PC-3 (cell line): ENCODE data around the gene C3orf22. TPM values are rescaled to one million over a fixed set of nuclear protein-coding genes. Genes with fewer than 3 reads are reported as not detected.

Experiments
- ATAC-seq: fragments of 200-7000 bp; cut with Tn5 transposase; 2 replicates; pipeline ENCODE4 v1.9.1; 2020; ENCODE audit warnings: mild to moderate bottlenecking, moderate library complexity
- BruUV-seq: library from RNA; stranded (reverse); fragments of 400-500 nt; replicated peaks from 2 replicates; lab custom pipeline; 2021; lab: Mats Ljungman, UMichigan
- CTCF ChIA-PET: fragments of 300-600 bp; sonication (Branson Sonifier 250); formaldehyde crosslinking; loops from one replicate; lab custom pipeline; 2022; ENCODE audit warnings: antibody characterized with exemption; lab: Charles Lee
- POLR2A ChIA-PET: fragments of 300-600 bp; sonication (Branson Sonifier 250); formaldehyde crosslinking; loops from one replicate; lab custom pipeline; 2022; ENCODE audit warnings: antibody characterized with exemption; ENCODE audit not compliant: unreplicated experiment; lab: Charles Lee
- DNase-seq: peaks from one replicate; pipeline ENCODE4 v3.0.0-alpha.2; 2015
- H2AFZ ChIP-seq: fragments of 300-600 bp; sonication (generic); 2 replicates; pipeline ENCODE4 v1.6.0; 2016; ENCODE audit warnings: antibody characterized with exemption, low read length
- H3F3A ChIP-seq: fragments of 300-600 bp; sonication (generic); one replicate; pipeline ENCODE4 v1.6.0; 2017; ENCODE audit warnings: antibody characterized with exemption, low read length, control low read depth, mild to moderate bottlenecking; ENCODE audit not compliant: unreplicated experiment
- H3K27ac ChIP-seq: fragments of 300-600 bp; sonication (generic); 2 replicates; pipeline ENCODE4 v1.5.1; 2016; ENCODE audit warnings: mild to moderate bottlenecking, low read length
- H3K27me3 ChIP-seq: fragments of 300-600 bp; sonication (generic); 2 replicates; pipeline ENCODE4 v1.6.1; 2016; ENCODE audit warnings: low read length, mixed read lengths
- H3K36me3 ChIP-seq: fragments of 300-600 bp; sonication (generic); 2 replicates; pipeline ENCODE4 v1.6.1; 2016; ENCODE audit warnings: low read depth, mixed run types, low read length, mixed read lengths
- H3K4me1 ChIP-seq: fragments of 300-600 bp; sonication (generic); 2 replicates; pipeline ENCODE4 v1.5.1; 2016; ENCODE audit warnings: low read length; ENCODE audit not compliant: insufficient read depth
- H3K4me2 ChIP-seq: fragments of 300-600 bp; sonication (generic); 2 replicates; pipeline ENCODE4 v1.6.0; 2016; ENCODE audit warnings: low read length
- H3K4me3 ChIP-seq: fragments of 300-600 bp; sonication (generic); 2 replicates; pipeline ENCODE4 v1.5.1; 2016; ENCODE audit warnings: mild to moderate bottlenecking, low read length, mixed read lengths
- H3K79me2 ChIP-seq: fragments of 300-600 bp; sonication (generic); 2 replicates; pipeline ENCODE4 v1.6.1; 2017; ENCODE audit warnings: low read length, mixed read lengths
- H3K9ac ChIP-seq: fragments of 300-600 bp; sonication (generic); 2 replicates; pipeline ENCODE4 v1.6.0; 2016; ENCODE audit warnings: mild to moderate bottlenecking, low read length
- H3K9me2 ChIP-seq: fragments of 300-600 bp; sonication (generic); replicated peaks from 2 replicates; pipeline ENCODE4 v1.6.1; 2016; ENCODE audit warnings: mixed run types, low read length, mixed read lengths
- H3K9me3 ChIP-seq: fragments of 300-600 bp; sonication (generic); 2 replicates; pipeline ENCODE4 v1.6.1; 2016; ENCODE audit warnings: low read length, mixed read lengths
- H4K20me1 ChIP-seq: fragments of 300-600 bp; sonication (generic); 2 replicates; pipeline ENCODE4 v1.6.1; 2016; ENCODE audit warnings: low read length, mixed read lengths
- EZH2 ChIP-seq: fragments of 300-600 bp; sonication (generic); IDR thresholded peaks from one replicate; pipeline ENCODE4 v1.6.1; 2017; ENCODE audit warnings: antibody characterized with exemption, mild to moderate bottlenecking, low read length; ENCODE audit not compliant: unreplicated experiment
- EZH2phosphoT487 ChIP-seq: fragments of 300-600 bp; sonication (generic); IDR thresholded peaks from 2 replicates; pipeline ENCODE4 v1.6.1; 2018; ENCODE audit warnings: mild to moderate bottlenecking, antibody characterized with exemption, low read length, borderline replicate concordance
- intact Hi-C: fragments of 100-400 bp; cut with micrococcal nuclease; formaldehyde crosslinking; loops from 2 replicates; pipeline ENCODE4 v1.9.0; 2023
- total RNA-seq: library from RNA; depleted of rRNA; stranded (reverse); fragments of >200 nt; gene quantifications from 2 replicates; pipeline ENCODE4 v1.2.3, GENCODE V29; 2014
- TF ChIP-seq, protein P1 (sequence below): fragments of 300-600 bp; sonication (generic); conservative IDR thresholded peaks from 2 replicates; pipeline ENCODE4 v1.5.1; 2017; ENCODE audit warnings: antibody characterized with exemption, low read depth, mild to moderate bottlenecking, low read length

Gene C3orf22
- total RNA-seq, 1 experiment from 2014 or later, result not detected

DNA sequence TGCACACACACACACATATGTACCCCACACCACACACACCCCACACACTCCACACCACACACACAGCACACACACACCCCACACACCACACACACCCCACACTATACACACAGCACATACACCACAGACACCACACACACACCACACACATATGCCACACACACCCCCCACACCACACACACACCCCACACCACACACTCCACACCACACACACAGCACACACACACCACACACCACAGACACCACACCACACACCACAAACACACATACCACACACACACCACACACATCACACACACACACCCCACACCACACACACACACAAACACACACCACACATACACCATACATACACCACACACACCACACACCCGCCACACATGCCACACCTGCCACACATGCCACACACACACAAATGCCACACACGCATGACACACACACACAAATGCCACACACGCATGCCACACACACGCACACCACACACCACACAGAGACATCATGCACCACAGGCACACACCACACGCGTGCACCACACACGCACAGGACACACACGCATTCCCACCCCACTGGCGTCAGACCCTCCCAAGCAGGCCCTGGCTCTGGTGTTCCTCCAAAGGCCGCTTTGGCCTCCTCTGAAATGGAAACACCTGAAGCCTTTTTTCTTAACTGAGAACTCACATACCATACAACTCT, 19.0 kb downstream of the C3orf22 start:
- BruUV-seq, result no TSS peak
- no peaks in the 10 kb centered on the region for H3K9me2 ChIP-seq

DNA sequence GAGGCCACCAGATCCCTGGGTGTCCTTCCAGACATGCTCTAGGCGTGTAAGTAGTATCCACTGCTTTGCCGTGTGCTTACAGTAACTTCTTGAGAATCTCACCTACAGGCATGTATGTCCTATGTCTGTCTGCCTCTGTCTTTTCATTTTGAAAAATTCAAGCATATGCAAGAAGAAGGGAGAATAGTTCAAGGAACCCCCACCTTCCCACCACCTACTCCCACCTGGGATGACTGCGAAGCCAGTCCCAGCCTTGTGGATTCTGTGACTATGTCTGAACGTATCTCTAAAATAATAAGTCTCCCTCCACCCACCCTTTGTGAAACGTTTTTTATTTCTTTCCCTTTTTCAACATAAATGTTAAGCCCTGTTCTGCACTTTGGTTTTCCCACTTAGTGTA, 19.8 kb downstream of the C3orf22 start:
- no peak overlapping the region for H3K4me3 ChIP-seq
- H3K4me1 ChIP-seq, result peaks cover 14% of the 10 kb centered on the region
- intact Hi-C loops, result no loop called here
- TF ChIP-seq EZH2 (no peak), EZH2phosphoT487 (no peak)
- TF ChIP-seq, protein P1, sequence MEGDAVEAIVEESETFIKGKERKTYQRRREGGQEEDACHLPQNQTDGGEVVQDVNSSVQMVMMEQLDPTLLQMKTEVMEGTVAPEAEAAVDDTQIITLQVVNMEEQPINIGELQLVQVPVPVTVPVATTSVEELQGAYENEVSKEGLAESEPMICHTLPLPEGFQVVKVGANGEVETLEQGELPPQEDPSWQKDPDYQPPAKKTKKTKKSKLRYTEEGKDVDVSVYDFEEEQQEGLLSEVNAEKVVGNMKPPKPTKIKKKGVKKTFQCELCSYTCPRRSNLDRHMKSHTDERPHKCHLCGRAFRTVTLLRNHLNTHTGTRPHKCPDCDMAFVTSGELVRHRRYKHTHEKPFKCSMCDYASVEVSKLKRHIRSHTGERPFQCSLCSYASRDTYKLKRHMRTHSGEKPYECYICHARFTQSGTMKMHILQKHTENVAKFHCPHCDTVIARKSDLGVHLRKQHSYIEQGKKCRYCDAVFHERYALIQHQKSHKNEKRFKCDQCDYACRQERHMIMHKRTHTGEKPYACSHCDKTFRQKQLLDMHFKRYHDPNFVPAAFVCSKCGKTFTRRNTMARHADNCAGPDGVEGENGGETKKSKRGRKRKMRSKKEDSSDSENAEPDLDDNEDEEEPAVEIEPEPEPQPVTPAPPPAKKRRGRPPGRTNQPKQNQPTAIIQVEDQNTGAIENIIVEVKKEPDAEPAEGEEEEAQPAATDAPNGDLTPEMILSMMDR, result no peak
- H3K79me2 ChIP-seq, result no peaks in the 10 kb centered on the region
- H2AFZ ChIP-seq, result no peak overlapping the region
- ATAC-seq (no peak), DNase-seq (no peak)
- no peak overlapping the region for H3K4me2 ChIP-seq
- H3K9me3 ChIP-seq, result no peaks in the 10 kb centered on the region
- H3K27ac ChIP-seq, result no peak overlapping the region
- H3K9ac ChIP-seq, result no peak overlapping the region
- ChIA-PET CTCF (no interaction called here), POLR2A (no interaction called here)
- H4K20me1 ChIP-seq, result no peaks in the 10 kb centered on the region
- no TSS peak for BruUV-seq
- H3K27me3 ChIP-seq, result peaks cover 24% of the 10 kb centered on the region
- H3K36me3 ChIP-seq, result no peaks in the 10 kb centered on the region
- no peaks in the 10 kb centered on the region for H3K9me2 ChIP-seq
- no peaks in the 10 kb centered on the region for H3F3A ChIP-seq

More for the DNA sequence above, 19.0 kb downstream of the C3orf22 start:
- no peak overlapping the region for H3K4me3 ChIP-seq
- no peak overlapping the region for H3K27ac ChIP-seq
- DNase-seq, result no peak
- ChIA-PET POLR2A (no interaction called here), CTCF (no interaction called here)
- no peak overlapping the region for H2AFZ ChIP-seq
- H3K27me3 ChIP-seq, result peaks cover 17% of the 10 kb centered on the region
- H3K9ac ChIP-seq, result no peak overlapping the region
- H3F3A ChIP-seq, result no peaks in the 10 kb centered on the region
- no peaks in the 10 kb centered on the region for H3K36me3 ChIP-seq
- H3K9me3 ChIP-seq, result no peaks in the 10 kb centered on the region
- ATAC-seq, result no peak
- TF ChIP-seq EZH2phosphoT487, result no peak
- TF ChIP-seq, protein P1, result no peak
- TF ChIP-seq EZH2, result no peak
- intact Hi-C loops, result no loop called here
- peaks cover 14% of the 10 kb centered on the region for H3K4me1 ChIP-seq
- H3K4me2 ChIP-seq, result no peak overlapping the region
- H4K20me1 ChIP-seq, result no peaks in the 10 kb centered on the region
- H3K79me2 ChIP-seq, result no peaks in the 10 kb centered on the region

DNA sequence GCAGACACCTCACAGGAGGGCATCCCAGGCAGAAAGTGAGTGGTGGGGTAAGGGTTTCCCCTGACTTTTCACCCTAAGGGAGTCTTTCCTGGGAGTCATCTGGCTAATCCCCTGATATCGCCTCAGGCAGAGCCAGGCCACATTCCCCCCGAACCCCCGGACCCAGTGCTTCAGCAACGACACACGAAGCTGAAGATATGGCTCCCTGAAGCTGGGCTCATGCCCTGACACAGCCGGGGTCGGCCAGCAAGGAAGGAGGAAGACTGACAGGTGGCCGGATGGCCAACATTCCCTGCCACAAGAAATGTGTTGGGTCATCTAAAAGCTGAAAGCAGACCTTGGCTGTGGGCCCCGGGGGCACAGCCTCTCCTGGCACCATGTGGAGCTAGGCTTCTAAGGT, 20.4 kb downstream of the C3orf22 start:
- H3K79me2 ChIP-seq, result no peaks in the 10 kb centered on the region
- DNase-seq (no peak), ATAC-seq (no peak)
- no peak overlapping the region for H2AFZ ChIP-seq
- H3K9me3 ChIP-seq, result no peaks in the 10 kb centered on the region
- H3K27me3 ChIP-seq, result peaks cover 31% of the 10 kb centered on the region
- no peak overlapping the region for H3K4me3 ChIP-seq
- intact Hi-C loops, result no loop called here
- H3K4me1 ChIP-seq, result peaks cover 14% of the 10 kb centered on the region
- ChIA-PET POLR2A (no interaction called here), CTCF (no interaction called here)
- TF ChIP-seq EZH2 (no peak), EZH2phosphoT487 (no peak)
- TF ChIP-seq, protein P1, result no peak
- no TSS peak for BruUV-seq
- no peak overlapping the region for H3K4me2 ChIP-seq
- H4K20me1 ChIP-seq, result no peaks in the 10 kb centered on the region
- no peak overlapping the region for H3K9ac ChIP-seq
- no peaks in the 10 kb centered on the region for H3K9me2 ChIP-seq
- no peaks in the 10 kb centered on the region for H3K36me3 ChIP-seq
- H3K27ac ChIP-seq, result no peak overlapping the region
- H3F3A ChIP-seq, result no peaks in the 10 kb centered on the region
